HL-60 (cell line): ENCODE data around the gene TSKS.

Experiments used
- DNase-seq, 2 experiments: peaks; one replicate each; pipeline ENCODE4 v3.0.0-alpha.2; 2010 to 2020; ENCODE audit warnings: low read depth in 1 of 2, low spot score in 1 of 2
- H3K27ac ChIP-seq: fragments of 250-450 bp; sonication (Bioruptor Pico); replicated peaks from 2 replicates; pipeline ENCODE4 v1.5.1; 2020; ENCODE audit warnings: mild to moderate bottlenecking, moderate library complexity
- H3K27me3 ChIP-seq: fragments of 250-450 bp; sonication (Bioruptor Pico); 2 replicates; pipeline ENCODE4 v1.5.1; 2021; ENCODE audit warnings: mild to moderate bottlenecking, moderate library complexity; ENCODE audit not compliant: insufficient read depth, poor library complexity, severe bottlenecking
- H3K4me3 ChIP-seq: replicated peaks from 2 replicates; pipeline ENCODE4 v1.5.1; 2011; ENCODE audit warnings: mild to moderate bottlenecking, control low read depth, low read length; ENCODE audit not compliant: insufficient read depth
- CTCF ChIP-seq: IDR thresholded peaks from one replicate; pipeline ENCODE4 v1.5.1; 2011; ENCODE audit warnings: low read length, control low read depth, inconsistent platforms; ENCODE audit not compliant: insufficient read depth
- GABPA ChIP-seq: IDR thresholded peaks from 2 replicates; pipeline ENCODE4 v1.6.1; 2012; ENCODE audit warnings: low read depth
- POLR2AphosphoS5 ChIP-seq: IDR thresholded peaks from 2 replicates; pipeline ENCODE4 v1.6.1; 2012; ENCODE audit warnings: low read depth
- REST ChIP-seq: IDR thresholded peaks from 2 replicates; pipeline ENCODE4 v1.6.1; 2012; ENCODE audit warnings: low read depth; ENCODE audit not compliant: insufficient replicate concordance
- SPI1 ChIP-seq: IDR thresholded peaks from 2 replicates; pipeline ENCODE4 v1.6.1; 2012; ENCODE audit warnings: low read depth, mild to moderate bottlenecking, borderline replicate concordance

TSKS gene

GRCh38 chr19:49749055-49749716 is 13.9 kb downstream of the TSKS start:
- no peak for DNase-seq
- TF ChIP-seq SPI1 (no peak), GABPA (no peak), CTCF (no peak), POLR2AphosphoS5 (no peak), REST (no peak)
- Histone ChIP-seq H3K27me3 (no peaks in the 10 kb centered on the region), H3K4me3 (no peak overlapping the region), H3K27ac (no peak overlapping the region)

GRCh38 chr19:49746206-49746958 is 16.7 kb downstream of the TSKS start:
- H3K27ac ChIP-seq: no peak overlapping the region
- no peak overlapping the region for H3K4me3 ChIP-seq
- H3K27me3 ChIP-seq: no peaks in the 10 kb centered on the region
- DNase-seq: no peak
- TF ChIP-seq GABPA (no peak), REST (no peak), CTCF (no peak), POLR2AphosphoS5 (no peak), SPI1 (no peak)

GRCh38 chr19:49744946-49745381 is 18.1 kb downstream of the TSKS start:
- H3K27ac ChIP-seq: no peak overlapping the region
- H3K27me3 ChIP-seq: no peaks in the 10 kb centered on the region
- TF ChIP-seq CTCF: no peak
- no peak for TF ChIP-seq GABPA
- no peak for TF ChIP-seq SPI1
- TF ChIP-seq REST: no peak
- TF ChIP-seq POLR2AphosphoS5: no peak
- DNase-seq: no peak
- no peak overlapping the region for H3K4me3 ChIP-seq
